Endometrial microvascular endothelial cells (primary cell): ENCODE results near the gene C1QTNF1. TPM values are rescaled to one million over a fixed set of nuclear protein-coding genes. Genes with fewer than 3 reads are reported as not detected.
"Not testable (repeated sequence)": the region's sequence is repeated elsewhere in the genome, so short reads cannot be mapped to it uniquely, and the experiment has no call there.

Source experiments
- in situ Hi-C: cut with HindIII; loops from 2 replicates; pipeline ENCODE4 v1.10.0; 2017; ENCODE audit warnings: low sequenced_read_pairs, low pct_unique_long_range_greater_than_20kb; ENCODE audit errors: inconsistent ontology term
- total RNA-seq: library from RNA; depleted of rRNA; stranded (reverse); fragments of >200 nt; gene quantifications from one replicate; pipeline ENCODE4 v1.2.3, GENCODE V29; 2015; ENCODE audit errors: inconsistent ontology term

Gene C1QTNF1
- total RNA-seq, 1 donor from 2014 or later, result 3.9 TPM

DNA sequence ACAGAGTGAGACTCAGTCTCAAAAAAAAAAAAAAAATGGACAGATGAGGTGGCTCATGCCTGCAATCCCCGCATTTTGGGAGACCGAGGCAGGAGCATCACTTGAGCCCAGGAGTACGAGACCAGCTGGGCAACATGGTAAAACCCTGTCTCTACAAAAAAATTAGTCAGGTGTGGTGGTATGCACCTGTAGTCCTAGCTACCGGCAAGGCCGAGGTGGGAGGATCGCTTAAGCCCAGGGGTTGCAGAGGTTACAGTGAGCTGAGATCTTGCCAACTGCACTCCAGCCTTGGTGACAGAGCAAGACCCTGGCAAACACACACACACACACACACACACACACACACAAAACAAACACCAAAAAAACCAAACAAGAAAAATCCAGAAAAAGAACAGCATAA is 43.0 kb downstream of the C1QTNF1 start:
- in situ Hi-C loops, result no loop called here

DNA sequence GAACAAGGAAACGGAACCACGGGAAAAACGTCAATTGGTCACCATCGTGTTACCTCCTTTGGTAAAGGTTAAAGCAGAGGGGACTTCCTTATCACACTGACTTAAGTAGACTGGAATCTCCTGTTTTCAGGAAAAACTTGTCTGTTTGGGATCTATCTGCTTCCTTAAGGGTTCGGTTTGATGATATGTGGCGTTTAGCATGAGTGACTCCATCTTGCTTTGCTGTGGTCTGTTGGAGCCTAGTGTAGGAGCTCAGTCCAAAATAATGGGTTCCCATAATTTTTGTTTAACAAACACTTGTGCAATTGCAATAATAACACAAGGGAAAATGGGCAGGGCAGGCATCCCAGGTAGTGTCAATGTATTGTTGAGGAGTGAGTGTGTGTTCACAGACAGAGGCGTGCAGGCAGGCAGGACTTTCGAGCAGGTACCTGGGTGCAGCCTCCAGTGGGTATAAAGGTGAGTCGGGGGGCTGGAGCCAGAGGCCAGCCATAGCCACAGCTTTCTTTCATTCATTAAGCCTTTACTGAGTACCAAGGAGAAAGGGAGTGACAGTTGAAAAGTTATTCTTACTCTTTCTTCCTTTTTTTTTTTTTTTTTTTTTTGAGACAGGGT is 46.4 kb downstream of the C1QTNF1 start:
- in situ Hi-C loops, result no loop called here

DNA sequence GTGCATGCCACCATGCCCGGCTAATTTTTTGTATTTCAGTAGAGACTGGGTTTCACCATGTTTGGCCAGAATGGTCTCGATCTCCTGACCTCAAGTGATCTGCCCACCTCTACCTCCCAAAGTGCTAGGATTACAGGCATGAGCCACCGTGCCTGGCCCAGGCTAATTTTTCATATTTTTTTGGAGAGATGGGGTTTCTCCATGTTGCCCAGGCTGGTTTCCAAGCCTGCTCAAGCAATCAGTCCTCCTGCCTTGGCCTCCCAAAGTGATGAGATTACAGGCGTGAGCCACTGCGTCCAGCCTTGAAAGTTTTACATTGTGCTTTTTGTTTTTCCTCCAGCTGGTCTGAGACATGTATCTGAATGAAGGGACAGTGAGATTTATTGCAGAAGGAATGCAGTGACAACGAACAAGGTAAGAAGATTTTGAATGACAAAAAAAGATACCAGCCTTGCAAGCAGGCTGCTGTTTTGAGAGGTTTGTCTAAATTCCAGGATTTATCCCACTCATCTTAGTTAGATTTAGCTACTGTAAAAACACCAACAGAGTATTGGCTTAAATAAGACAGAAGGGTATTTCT is 47.3 kb downstream of the C1QTNF1 start:
- in situ Hi-C loops, result no loop called here

DNA sequence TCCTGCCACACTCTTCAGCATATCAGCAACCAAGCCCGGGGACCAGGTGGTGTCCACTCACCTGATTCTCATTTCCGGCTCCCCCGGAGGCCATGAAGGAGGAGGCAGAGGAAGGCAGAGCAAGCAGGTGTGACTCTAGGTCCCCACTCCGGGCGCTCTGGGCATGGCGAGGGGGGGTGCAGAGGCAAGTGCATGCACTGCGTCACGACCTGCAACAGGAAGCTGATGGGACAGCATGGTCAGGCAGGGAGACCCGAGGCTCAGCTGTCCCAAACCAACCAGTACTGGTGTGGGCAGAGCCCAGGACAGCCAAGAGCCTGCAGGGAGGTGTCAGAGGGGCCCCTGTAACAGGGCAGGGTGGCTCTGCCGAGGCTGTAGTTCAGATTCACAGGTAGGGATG is 48.6 kb downstream of the C1QTNF1 start:
- in situ Hi-C loops, result no loop called here

DNA sequence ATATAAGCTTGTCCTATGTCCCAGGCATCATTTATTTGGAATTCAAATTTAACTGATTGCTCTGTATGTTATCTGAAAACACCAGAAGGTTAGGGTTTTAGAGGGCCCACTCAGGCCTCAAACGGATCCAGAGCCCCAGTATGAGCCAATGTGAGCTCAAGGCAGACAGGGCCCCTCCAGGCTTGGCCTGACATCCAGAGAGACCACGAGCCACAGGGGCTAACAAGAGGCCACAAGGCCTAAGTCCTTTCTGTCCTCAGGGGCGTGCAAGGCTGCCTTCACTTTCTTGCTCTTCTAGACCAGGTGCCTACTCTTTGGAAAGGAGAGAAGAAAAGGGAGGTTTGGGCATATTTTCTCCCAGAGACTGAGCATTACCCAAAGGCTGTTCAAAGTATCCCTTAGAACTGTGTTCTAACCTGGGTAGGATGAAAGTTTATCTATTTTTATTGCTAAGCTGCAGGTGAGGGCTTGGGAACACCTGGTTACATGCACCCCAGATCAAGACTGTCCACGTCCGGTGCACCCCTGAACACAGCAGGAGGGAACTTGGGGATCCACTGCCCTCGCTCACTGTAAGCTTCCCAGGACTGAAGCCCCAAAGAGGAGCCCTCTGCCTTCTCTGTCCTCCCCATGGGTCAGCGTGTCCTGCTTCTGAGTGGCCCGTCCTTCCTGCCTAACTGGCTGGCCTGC is 49.2 kb downstream of the C1QTNF1 start:
- in situ Hi-C loops, result no loop called here

DNA sequence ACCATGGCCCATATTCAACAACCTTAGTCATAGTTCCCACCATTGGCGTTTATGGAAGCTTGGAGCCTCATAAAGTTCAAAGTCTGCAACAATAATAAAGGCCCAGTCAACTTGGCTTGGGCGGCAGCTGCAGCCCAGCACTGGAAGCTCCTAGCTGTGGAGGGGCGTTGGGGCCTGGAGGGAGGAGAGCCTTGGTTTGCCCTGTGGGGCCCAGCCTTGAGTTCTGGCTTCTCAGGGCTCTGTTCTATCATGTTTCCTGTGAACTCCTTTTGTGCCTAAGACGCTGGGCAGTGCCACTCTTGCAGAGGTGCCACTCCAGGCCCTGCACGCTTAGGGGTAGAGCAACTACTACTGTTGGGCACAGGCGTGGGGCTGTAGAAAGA is 49.7 kb downstream of the C1QTNF1 start:
- in situ Hi-C loops, result no loop called here

DNA sequence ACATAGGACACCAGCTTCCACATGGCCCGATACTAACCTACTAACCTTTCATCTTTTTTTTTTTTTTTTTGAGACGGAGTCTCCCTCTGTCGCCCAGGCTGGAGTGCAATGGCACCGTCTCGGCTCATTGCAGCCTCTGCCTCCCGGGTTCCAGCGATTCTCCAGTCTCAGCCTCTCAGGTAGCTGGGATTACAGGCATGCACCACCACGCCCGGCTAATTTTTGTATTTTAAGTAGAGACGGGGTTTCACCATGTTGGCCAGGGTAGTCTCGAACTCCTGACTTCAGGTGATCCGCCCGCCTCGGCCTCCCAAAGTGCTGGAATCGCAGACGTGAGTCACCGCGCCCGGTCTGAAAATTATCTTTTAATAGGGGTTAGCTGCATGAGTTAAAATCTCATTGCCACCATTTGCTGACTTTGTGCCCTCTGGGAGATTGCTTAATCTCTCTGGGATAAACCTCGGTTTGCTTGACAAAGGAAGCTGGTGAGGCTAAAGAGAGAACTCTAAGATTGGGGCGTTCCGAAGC is 50.2 kb downstream of the C1QTNF1 start:
- in situ Hi-C loops, result not testable (repeated sequence)

DNA sequence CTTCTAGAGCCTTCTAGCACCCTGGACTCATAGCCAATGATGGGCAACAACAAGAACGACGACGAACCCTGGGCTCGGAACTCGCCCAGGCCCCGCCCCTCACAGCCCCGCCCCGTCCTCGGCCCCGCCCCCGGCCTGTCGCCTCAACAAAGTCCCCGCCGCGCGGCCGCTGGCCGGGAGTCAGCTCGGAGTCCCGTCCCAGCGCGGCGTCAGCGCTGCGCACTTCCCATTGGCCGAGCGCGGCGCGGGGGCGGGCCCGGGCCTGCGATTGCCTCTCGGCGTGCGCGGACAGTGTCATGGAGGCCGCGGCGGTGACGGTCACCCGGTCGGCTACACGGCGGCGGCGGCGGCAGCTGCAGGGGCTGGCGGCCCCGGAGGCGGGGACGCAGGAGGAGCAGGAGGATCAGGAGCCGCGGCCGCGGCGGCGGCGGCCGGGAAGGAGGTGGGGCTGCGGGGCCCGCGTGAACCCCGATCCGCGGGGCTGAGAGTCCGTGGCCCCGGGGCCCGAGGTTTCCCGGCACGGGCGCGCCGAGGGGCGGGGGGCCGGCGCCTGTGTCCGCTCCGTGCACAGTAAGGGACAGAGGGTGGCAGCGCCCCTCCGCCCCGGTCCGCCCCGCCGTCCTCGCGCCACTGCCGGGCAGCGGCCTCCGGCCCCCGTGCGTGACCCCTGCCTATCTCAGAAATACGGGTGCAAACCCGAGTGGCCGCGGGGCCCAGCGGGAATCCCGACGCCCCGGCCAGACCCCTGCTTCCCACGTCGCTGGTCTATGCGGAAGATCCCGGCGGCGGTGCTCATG is 50.9 kb downstream of the C1QTNF1 start, which contains the start of gene ENGASE:
ENGASE (plus strand) TSS at position 176 of the 797 bp plus-strand sequence; CDS start at position 297, 121 bp downstream.
- in situ Hi-C loops, result no loop called here

DNA sequence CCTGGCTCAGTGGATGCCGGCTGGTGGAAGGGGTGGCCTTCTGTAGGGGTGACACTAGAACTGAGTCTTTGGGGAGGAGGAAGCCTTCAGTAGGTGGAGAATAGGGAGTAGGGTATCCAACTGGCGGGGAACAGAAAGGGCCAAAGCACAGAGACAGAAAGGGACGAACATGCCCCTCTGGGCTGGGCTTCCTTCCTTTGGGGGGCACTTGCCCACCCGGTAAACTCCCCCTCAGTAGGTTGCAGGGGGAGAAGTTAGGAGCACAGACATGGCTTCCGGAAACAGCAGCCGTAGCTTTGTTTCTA is 51.4 kb downstream of the C1QTNF1 start:
- in situ Hi-C loops, result no loop called here

DNA sequence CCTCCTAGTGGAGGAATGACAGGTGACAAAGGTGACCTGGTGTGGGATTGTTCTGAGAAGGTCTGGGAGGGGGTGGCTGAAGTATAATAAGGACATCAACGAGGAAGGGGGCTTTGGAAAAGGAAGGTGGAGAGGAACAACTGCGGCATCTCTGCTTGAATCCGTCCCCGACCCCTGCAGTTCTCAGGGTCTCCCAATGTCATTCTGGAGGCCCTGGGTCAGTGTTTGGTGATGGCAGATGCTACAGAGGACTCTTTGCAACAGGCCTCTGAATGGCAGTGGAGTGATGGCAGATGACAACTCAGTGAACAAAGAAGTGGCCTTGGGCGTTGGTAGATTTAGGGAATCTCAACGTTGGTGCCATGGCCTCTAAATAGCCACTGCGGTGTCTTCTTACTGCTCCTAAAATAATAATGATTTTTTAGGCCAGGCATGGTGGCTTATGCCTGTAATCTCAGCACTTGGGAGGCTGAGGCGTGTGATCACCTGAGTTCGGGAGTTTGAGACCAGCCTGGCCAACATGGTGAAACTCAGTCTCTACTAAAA is 52.0 kb downstream of the C1QTNF1 start:
- in situ Hi-C loops, result no loop called here

DNA sequence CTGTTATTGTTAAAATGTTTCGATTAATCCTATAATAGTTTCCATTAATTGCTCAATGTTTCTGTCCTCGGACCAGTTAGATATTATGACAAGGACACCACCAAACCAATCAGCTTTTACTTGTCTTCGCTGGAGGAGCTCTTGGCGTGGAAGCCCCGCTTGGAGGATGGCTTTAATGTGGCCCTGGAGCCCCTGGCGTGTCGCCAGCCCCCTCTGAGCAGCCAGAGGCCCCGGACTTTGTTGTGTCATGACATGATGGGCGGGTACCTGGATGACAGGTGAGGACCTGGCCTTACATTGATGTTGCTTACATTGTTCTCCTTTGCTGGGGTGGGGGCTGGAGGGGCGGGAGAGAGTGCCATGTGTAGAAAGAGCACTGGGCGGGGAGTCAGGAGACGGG is 53.6 kb downstream of the C1QTNF1 start:
- in situ Hi-C loops, result no loop called here

DNA sequence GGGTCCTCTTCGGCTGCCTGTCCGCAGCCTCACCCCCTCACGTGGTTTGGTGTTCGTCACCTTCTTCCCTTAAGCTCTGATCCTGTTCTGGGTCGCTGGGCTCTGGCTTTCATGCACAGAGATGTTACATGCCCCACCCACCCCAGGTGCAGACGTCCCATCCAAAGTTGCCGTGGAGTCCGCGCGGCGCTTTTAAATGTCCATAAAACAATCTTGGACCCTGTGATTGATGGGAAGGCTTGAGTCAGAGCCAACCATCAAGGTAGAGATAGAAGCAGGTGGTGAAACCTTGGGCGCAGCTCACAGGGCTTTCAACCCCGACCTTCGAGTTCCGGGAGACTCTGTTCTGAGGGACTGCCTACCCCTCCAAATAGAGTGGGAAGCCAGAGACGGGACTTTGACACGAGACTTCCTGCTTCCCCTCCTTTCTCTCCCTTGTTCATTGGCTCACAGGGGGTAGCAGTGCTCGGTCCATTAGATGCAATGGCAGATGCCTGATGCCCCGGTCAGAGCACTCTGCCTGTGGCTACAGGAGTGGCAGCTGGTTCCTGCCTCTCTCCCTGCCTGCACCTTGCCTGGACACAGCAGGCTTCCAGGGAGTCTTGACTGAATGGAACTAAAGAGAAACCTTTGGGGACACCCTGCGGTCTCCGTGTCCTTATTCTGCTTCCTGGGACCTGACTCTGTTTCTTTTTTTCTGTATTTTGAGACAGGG is 54.7 kb downstream of the C1QTNF1 start:
- in situ Hi-C loops, result no loop called here

DNA sequence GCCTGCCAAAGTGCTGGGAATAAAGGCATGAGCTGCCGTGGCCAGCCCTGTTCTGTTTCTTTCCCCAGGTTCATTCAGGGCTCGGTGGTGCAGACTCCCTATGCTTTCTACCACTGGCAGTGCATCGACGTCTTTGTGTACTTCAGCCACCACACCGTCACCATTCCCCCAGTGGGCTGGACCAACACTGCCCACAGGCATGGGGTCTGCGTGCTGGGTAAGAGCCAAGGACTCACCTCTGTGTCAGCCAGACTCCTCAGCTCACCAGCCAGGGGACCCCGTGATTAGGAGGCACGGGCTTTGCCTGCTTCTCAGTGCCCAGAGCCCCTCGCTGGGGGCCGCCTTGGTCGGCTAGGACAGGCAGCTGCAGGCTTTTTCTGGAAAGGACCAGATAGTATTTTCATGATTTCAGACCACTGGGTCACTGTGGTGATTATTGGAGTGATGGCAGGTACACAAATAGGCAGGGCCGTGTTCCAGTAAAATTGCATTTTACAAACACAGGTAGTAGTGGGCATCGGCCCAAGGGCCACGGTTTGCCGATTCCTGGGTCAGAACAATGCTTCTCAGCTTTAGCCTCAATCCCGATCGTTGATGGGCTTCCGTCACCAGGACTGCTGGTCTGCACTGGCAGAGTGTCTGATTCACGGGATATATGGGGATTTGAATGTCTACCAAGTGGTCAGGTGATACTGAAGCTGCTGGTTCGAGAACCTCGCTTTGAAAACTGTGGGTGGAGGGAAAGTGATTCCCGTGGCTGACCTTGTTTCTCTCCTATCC is 55.6 kb downstream of the C1QTNF1 start:
- in situ Hi-C loops, result no loop called here

DNA sequence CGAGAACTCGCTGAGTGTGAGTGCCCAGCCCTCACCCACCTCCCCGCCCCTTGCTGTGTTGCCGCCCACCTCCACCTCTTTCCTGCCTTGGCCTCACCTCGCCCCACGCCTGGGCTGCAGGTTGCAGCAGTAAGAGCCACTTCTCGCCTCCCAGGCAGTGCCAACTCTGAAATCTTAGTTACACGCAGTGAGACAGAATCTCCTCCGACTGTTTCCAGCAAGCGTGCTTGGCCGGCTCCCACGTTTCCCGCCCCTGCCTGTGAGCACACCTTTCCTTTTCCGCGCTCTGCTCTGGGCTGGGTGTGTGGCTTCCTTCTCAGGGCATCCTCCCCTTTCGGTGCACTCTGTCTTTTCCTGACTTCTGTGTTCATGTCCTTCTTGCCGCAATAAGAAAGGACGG is 56.4 kb downstream of the C1QTNF1 start:
- in situ Hi-C loops, result no loop called here

DNA sequence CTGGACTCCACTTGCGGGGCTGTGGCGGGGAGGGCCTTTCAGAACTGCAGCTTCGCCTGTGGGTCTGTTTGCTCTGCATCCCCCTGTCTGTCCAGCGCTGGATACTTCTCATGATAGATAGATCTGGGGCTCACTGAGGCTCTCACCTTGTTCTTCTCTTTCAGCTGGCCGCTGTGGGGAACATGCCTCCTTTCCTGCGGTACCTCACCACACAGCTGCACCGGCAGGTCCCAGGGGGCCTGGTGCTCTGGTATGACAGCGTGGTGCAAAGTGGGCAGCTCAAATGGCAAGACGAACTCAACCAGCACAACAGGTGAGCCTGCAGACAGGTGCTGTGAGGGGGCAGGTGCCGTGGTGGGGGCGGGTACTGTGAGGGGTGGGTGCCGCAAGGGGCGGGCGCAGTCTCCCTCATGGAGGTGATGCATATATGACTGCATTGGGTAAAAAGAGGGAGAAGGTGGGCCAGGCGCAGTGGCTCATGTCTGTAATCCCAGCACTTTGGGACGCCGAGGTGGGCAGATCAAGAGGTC is 56.9 kb downstream of the C1QTNF1 start:
- in situ Hi-C loops, result no loop called here

DNA sequence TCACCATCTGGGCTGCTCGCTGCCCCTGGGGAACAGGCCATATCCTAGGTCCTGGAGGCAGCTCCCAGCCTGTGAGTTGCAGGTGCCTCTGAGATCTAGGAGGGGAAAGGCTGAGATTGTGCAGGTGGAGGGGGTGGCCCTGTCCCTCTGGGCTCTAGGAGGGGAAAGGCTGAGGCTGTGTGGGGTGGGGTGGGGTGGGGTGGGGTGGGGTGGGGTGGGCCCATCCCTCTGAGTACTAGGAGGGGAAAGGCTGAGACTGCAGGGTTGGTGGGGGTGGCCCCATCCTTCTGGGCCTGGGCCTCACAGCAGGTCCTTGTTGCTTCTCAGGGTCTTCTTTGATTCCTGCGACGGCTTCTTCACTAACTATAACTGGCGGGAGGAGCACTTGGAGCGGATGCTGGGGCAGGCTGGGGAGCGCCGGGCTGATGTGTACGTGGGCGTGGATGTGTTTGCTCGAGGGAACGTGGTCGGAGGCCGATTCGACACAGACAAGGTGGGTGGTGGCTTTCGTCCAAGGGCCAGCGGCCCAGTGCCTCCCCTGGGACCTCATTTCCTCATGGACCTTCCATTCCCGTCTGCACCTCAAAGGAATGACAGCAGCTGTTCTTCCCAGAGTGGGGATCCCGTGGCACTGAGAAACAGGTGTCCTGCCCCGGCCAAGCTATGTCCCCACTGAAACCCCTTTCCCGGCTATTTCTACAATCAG is 57.8 kb downstream of the C1QTNF1 start:
- in situ Hi-C loops, result no loop called here
